Colonic mucosa (tissue), 4 donors: ENCODE data around the gene TEKTIP1. TPM values are rescaled to one million over a fixed set of nuclear protein-coding genes. Genes with fewer than 3 reads are reported as not detected.

Experiments
- DNase-seq: peaks from one replicate; pipeline ENCODE4 v3.0.0-alpha.2; 2020
- H3K27ac ChIP-seq: fragments of 200-600 bp; one replicate; pipeline ENCODE4 v1.8.0; 2021
- H3K27me3 ChIP-seq: fragments of 200-600 bp; one replicate; pipeline ENCODE4 v1.8.0; 2021
- H3K36me3 ChIP-seq: fragments of 200-600 bp; one replicate; pipeline ENCODE4 v1.8.0; 2021
- H3K4me1 ChIP-seq: fragments of 200-600 bp; one replicate; pipeline ENCODE4 v1.8.0; 2021; ENCODE audit warnings: mild to moderate bottlenecking
- H3K4me3 ChIP-seq: fragments of 200-600 bp; one replicate; pipeline ENCODE4 v1.8.0; 2021
- H3K9ac ChIP-seq, 2 donors: one replicate each; pipeline ENCODE4 v1.7.0; 2013; ENCODE audit warnings: control low read depth in 2 of 2, low read depth in 2 of 2, low read length in 2 of 2
- H3K9me3 ChIP-seq: fragments of 200-600 bp; one replicate; pipeline ENCODE4 v1.8.0; 2021
- CTCF ChIP-seq: fragments of 200-600 bp; IDR thresholded peaks from one replicate; pipeline ENCODE4 v1.8.0; 2022; ENCODE audit warnings: antibody characterized with exemption, mild to moderate bottlenecking
- intact Hi-C: fragments of 100-400 bp; cut with DNase I; formaldehyde crosslinking; loops from one replicate; pipeline ENCODE4 v1.14.1; 2022
- total RNA-seq, 2 donors: library from RNA; stranded (reverse); fragmentation: NEBNext Ultra II Directional in 1 of 2; extraction: Animal tissue kit (Norgen Biotek cat#: 25700) in 1 of 2; gene quantifications; one replicate each; pipeline ENCODE4 v1.2.1, GENCODE V29; 2021
- donor health status: healthy.
- donor health status: DM: no; HTN: no; CAD: no.
- donor health status: DM: no; HTN: no; CAD: no.

The TEKTIP1 gene
- total RNA-seq, 2 donors from 2014 or later = 1.5 to 4.7 TPM

- no peaks in the 10 kb centered on the region for H3K27me3 ChIP-seq
- no peaks in the 10 kb centered on the region for H3K36me3 ChIP-seq
- H3K27ac ChIP-seq = no peak overlapping the region
- H3K4me3 ChIP-seq = no peak overlapping the region
- intact Hi-C loops = no loop called here
- H3K9me3 ChIP-seq = no peaks in the 10 kb centered on the region
- H3K4me1 ChIP-seq = peaks cover 5% of the 10 kb centered on the region
- no peak for TF ChIP-seq CTCF
- no peak for DNase-seq
- no peak overlapping the region for H3K9ac ChIP-seq
Measured at GRCh38 chr19:3515891-3516422, 23.0 kb upstream of the TEKTIP1 start.

GRCh38 chr19:3516675-3517207, 22.2 kb upstream of the TEKTIP1 start:
- no peak overlapping the region for H3K9ac ChIP-seq
- H3K27me3 ChIP-seq = no peaks in the 10 kb centered on the region
- peak; percentile 67 for DNase-seq
- H3K36me3 ChIP-seq = no peaks in the 10 kb centered on the region
- H3K4me3 ChIP-seq = no peak overlapping the region
- TF ChIP-seq CTCF = no peak
- no peaks in the 10 kb centered on the region for H3K9me3 ChIP-seq
- intact Hi-C loops = no loop called here
- H3K4me1 ChIP-seq = peaks cover 5% of the 10 kb centered on the region
- no peak overlapping the region for H3K27ac ChIP-seq

GRCh38 chr19:3517638-3518037, 21.3 kb upstream of the TEKTIP1 start:
- no peak overlapping the region for H3K4me3 ChIP-seq
- no peak for TF ChIP-seq CTCF
- H3K9ac ChIP-seq = no peak overlapping the region
- peaks cover 5% of the 10 kb centered on the region for H3K4me1 ChIP-seq
- intact Hi-C loops = no loop called here
- no peaks in the 10 kb centered on the region for H3K36me3 ChIP-seq
- H3K9me3 ChIP-seq = no peaks in the 10 kb centered on the region
- H3K27ac ChIP-seq = no peak overlapping the region
- no peak for DNase-seq
- H3K27me3 ChIP-seq = no peaks in the 10 kb centered on the region

- H3K9ac ChIP-seq = no peak overlapping the region
- H3K4me1 ChIP-seq = peaks cover 5% of the 10 kb centered on the region
- no peaks in the 10 kb centered on the region for H3K36me3 ChIP-seq
Measured at GRCh38 chr19:3518255-3518654, 20.7 kb upstream of the TEKTIP1 start.

GRCh38 chr19:3518659-3519058, 20.3 kb upstream of the TEKTIP1 start:
- H3K27me3 ChIP-seq = no peaks in the 10 kb centered on the region
- DNase-seq = no peak
- H3K9me3 ChIP-seq = no peaks in the 10 kb centered on the region
- TF ChIP-seq CTCF = no peak
- no peak overlapping the region for H3K9ac ChIP-seq
- H3K4me1 ChIP-seq = peaks cover 5% of the 10 kb centered on the region
- H3K27ac ChIP-seq = no peak overlapping the region
- no peak overlapping the region for H3K4me3 ChIP-seq
- no peaks in the 10 kb centered on the region for H3K36me3 ChIP-seq
- intact Hi-C loops = no loop called here

More at GRCh38 chr19:3518255-3518654, 20.7 kb upstream of the TEKTIP1 start:
- TF ChIP-seq CTCF = no peak
- Histone ChIP-seq H3K4me3 (no peak overlapping the region), H3K27ac (no peak overlapping the region), H3K27me3 (no peaks in the 10 kb centered on the region), H3K9me3 (no peaks in the 10 kb centered on the region)
- intact Hi-C loops = no loop called here
- no peak for DNase-seq
